Tibial artery (tissue), 4 donors: ENCODE measurements around the gene LUZP1.
A peak's percentile ranks its signal among the peaks of the same experiment; 100 is the strongest.

Source experiments
- DNase-seq, 2 donors: peaks; one replicate each; pipeline ENCODE4 v3.0.0-alpha.2; 2019
- H3K27ac ChIP-seq, 2 donors: fragments of 200-600 bp; sonication (generic) in 1 of 2; 1 replicate in 1 of 2; 2 replicates in 1 of 2; pipeline ENCODE4 v1.5.1; 2018 to 2019; ENCODE audit warnings: mild to moderate bottlenecking in 1 of 2
- H3K27me3 ChIP-seq, 2 donors: fragments of 200-600 bp; sonication (generic) in 1 of 2; one replicate each; pipeline versions ENCODE4 v1.5.1 to v1.6.0; 2016 to 2019
- H3K36me3 ChIP-seq, 3 donors: fragments of 200-600 bp; sonication (generic) in 2 of 3; one replicate each; pipeline ENCODE4 v1.5.1; 2016 to 2019; ENCODE audit warnings: mild to moderate bottlenecking in 2 of 3
- H3K4me1 ChIP-seq, 4 donors: fragments of 200-600 bp; sonication (generic) in 2 of 4; 1 replicate in 3 of 4; 2 replicates in 1 of 4; pipeline ENCODE4 v1.5.1; 2016 to 2019
- H3K4me3 ChIP-seq, 2 donors: fragments of 200-600 bp; sonication (generic) in 1 of 2; 1 replicate in 1 of 2; 2 replicates in 1 of 2; pipeline ENCODE4 v1.5.1; 2018 to 2019; ENCODE audit warnings: mild to moderate bottlenecking in 2 of 2
- H3K9me3 ChIP-seq, 3 donors: fragments of 200-600 bp; sonication (generic) in 1 of 3; one replicate each; pipeline ENCODE4 v1.5.1; 2016 to 2019
- CTCF ChIP-seq, 2 experiments: fragments of 200-600 bp in 1 of 2; fragments of 450-650 bp in 1 of 2; IDR thresholded peaks; one replicate each; pipeline ENCODE4 v1.5.1; 2017 to 2019; ENCODE audit warnings: antibody characterized with exemption in 2 of 2, mild to moderate bottlenecking in 1 of 2, moderate library complexity in 1 of 2
- intact Hi-C: fragments of 100-400 bp; cut with DNase I; formaldehyde crosslinking; loops from one replicate; pipeline ENCODE4 v1.15.0; 2023; ENCODE audit warnings: low total_unique reads

The LUZP1 gene

GRCh38 chr1:23124259-23125026 is 44.2 kb downstream of the LUZP1 start:
- DNase-seq = no peak
- Histone ChIP-seq H3K4me1 (peaks cover 0 to 58% (median 25%) of the 10 kb centered on the region in 4 donors), H3K27me3 (no peaks in the 10 kb centered on the region), H3K36me3 (no peaks in the 10 kb centered on the region), H3K9me3 (no peaks in the 10 kb centered on the region), H3K27ac (no peak overlapping the region), H3K4me3 (no peak overlapping the region)
- TF ChIP-seq CTCF (IDR thresholded peaks at IDR 0.05) = no peak
- intact Hi-C loops = no loop called here

GRCh38 chr1:23123528-23123927 is 45.1 kb downstream of the LUZP1 start:
- H3K4me3 ChIP-seq = no peak overlapping the region
- peaks cover 0 to 67% (median 26%) of the 10 kb centered on the region in 4 donors for H3K4me1 ChIP-seq
- no peaks in the 10 kb centered on the region for H3K9me3 ChIP-seq
- intact Hi-C loops = no loop called here
- no peaks in the 10 kb centered on the region for H3K27me3 ChIP-seq
- H3K36me3 ChIP-seq = no peaks in the 10 kb centered on the region
- no peak overlapping the region for H3K27ac ChIP-seq
- DNase-seq = no peak
- no peak for TF ChIP-seq CTCF (IDR thresholded peaks at IDR 0.05)

DNA sequence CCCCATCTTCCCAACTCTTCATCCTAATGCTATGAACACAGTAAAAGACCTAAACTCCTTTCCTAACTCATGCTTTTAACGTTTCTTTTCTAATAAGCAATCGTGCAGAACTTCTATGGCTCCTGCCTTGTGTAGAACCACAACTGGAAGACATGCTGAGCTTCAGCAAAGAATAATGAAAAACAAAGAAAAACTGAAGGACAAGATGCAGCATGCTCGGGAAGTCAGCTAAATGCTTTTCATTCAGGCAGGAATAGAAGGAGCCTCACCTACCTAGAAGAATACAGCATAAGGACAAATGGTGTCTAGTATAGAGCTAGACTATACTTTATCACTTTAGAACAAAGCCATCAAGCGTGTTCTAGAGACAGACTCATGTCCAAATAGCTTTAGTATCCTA is 45.9 kb downstream of the LUZP1 start:
- H3K27me3 ChIP-seq = no peaks in the 10 kb centered on the region
- H3K36me3 ChIP-seq = no peaks in the 10 kb centered on the region
- no peak for DNase-seq
- no peaks in the 10 kb centered on the region for H3K9me3 ChIP-seq
- peak overlapping the region in 1 of 2 donors; percentile 18 for H3K4me3 ChIP-seq
- no peak for TF ChIP-seq CTCF (IDR thresholded peaks at IDR 0.05)
- H3K27ac ChIP-seq = peak overlapping the region; percentile 4 to 23
- H3K4me1 ChIP-seq = peaks cover 0 to 70% (median 27%) of the 10 kb centered on the region in 4 donors
- intact Hi-C loops = no loop called here

GRCh38 chr1:23122023-23122748 is 46.5 kb downstream of the LUZP1 start:
- H3K4me1 ChIP-seq = peaks cover 0 to 66% (median 29%) of the 10 kb centered on the region in 4 donors
- no peaks in the 10 kb centered on the region for H3K9me3 ChIP-seq
- H3K27ac ChIP-seq = peak overlapping the region; percentile 4 to 23
- peak overlapping the region in 1 of 2 donors; percentile 18 for H3K4me3 ChIP-seq
- no peaks in the 10 kb centered on the region for H3K27me3 ChIP-seq
- intact Hi-C loops = no loop called here
- DNase-seq = peak; percentile 30 to 71
- H3K36me3 ChIP-seq = no peaks in the 10 kb centered on the region
- TF ChIP-seq CTCF (IDR thresholded peaks at IDR 0.05) = no peak

DNA sequence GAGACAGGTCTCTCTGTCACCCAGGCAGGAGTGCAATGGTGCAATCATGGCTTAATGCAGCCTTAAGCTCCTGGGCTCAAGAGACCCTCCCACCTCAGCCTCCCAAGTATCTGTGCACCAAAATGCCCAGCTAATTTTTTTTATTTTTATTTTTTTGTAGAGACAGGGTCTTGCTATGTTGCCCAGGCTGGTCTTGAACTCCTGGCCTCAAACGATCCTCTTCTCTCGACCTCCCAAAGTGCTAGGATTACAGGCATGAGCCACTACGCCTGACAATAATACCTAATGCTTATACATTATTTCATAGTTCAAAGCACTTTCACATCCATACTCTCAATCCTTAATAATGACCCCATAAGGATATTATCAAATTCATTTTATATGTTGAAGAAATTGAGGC is 48.3 kb downstream of the LUZP1 start:
- intact Hi-C loops = no loop called here
- H3K36me3 ChIP-seq = no peaks in the 10 kb centered on the region
- no peak overlapping the region for H3K4me3 ChIP-seq
- H3K4me1 ChIP-seq = peaks cover 0 to 59% (median 25%) of the 10 kb centered on the region in 4 donors
- TF ChIP-seq CTCF (IDR thresholded peaks at IDR 0.05) = no peak
- no peaks in the 10 kb centered on the region for H3K27me3 ChIP-seq
- DNase-seq = no peak
- no peaks in the 10 kb centered on the region for H3K9me3 ChIP-seq
- no peak overlapping the region for H3K27ac ChIP-seq
